ENCODE results near the gene CFAP46.

DNA sequence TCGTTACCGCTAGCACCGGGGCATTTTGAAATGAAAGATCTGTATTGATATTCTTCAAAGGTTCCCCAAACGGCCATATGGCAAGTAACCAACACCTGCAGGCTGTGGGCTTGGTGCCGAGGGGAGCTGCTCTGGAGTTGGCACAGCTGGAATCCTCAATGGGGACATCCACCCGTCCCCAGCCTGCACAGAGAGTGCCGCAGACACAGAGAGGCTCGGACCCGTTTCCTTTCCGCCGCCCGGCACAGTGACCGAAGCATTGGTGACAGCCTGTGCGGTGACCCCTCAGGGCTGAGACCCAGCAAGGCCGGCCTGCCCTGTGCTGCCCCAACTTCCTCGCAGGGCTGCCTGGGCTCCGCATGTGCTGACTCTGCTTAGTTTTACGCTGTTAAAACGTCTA lies 4.5 kb downstream of the CFAP46 start:
- TF ChIP-seq, protein P1, sequence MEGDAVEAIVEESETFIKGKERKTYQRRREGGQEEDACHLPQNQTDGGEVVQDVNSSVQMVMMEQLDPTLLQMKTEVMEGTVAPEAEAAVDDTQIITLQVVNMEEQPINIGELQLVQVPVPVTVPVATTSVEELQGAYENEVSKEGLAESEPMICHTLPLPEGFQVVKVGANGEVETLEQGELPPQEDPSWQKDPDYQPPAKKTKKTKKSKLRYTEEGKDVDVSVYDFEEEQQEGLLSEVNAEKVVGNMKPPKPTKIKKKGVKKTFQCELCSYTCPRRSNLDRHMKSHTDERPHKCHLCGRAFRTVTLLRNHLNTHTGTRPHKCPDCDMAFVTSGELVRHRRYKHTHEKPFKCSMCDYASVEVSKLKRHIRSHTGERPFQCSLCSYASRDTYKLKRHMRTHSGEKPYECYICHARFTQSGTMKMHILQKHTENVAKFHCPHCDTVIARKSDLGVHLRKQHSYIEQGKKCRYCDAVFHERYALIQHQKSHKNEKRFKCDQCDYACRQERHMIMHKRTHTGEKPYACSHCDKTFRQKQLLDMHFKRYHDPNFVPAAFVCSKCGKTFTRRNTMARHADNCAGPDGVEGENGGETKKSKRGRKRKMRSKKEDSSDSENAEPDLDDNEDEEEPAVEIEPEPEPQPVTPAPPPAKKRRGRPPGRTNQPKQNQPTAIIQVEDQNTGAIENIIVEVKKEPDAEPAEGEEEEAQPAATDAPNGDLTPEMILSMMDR (conservative IDR thresholded peaks at IDR 0.05; ENCODE audit: low read length), result no peak
- no peak for TF ChIP-seq EZH2phosphoT487 (IDR thresholded peaks at IDR 0.05; ENCODE audit: borderline replicate concordance, low read depth, low read length)
